Heart left ventricle (tissue), 13 donors: ENCODE results near the gene CAND2.

Source experiments
- CTCF ChIP-seq, 12 donors: fragments of 200-600 bp; sonication (generic) in 4 of 12; IDR thresholded peaks; one replicate each; pipeline versions ENCODE4 v1.5.0 to v1.8.0; 2018 to 2022; ENCODE audit warnings: antibody characterized with exemption in 12 of 12, mild to moderate bottlenecking in 5 of 12
- POLR2A ChIP-seq, 2 donors: fragments of 450-650 bp; IDR thresholded peaks; one replicate each; pipeline ENCODE4 v1.6.1; 2017; ENCODE audit warnings: antibody characterized with exemption in 2 of 2, mild to moderate bottlenecking in 2 of 2, moderate library complexity in 2 of 2
- donor health status: ischemic (EF 13 %, LVEDD 7.1; RV severe dilation, severe dysfunction).
- donor health status: DM: no; HTN: yes; CAD: no.
- donor health status: DM: no; HTN: no; CAD: no.
- donor health status: ischemic (EF 25% LVEDD 6.9; RV normal size, moderate dysfunction).
- donor health status: ischemic (EF 25% LVEDD 5.7; RV mildly dilated, moderate dysfunction).
- donor health status: ischemic (EF 35%, LVEDD 5.7; RV mildly dilated, moderate dysfunction).
- donor health status: nonischemic (EF 11% LVEDD 7.7; RV severe dilation, severe dysfunction).
- donor health status: DM: yes; HTN: yes; CAD: no.
- donor health status: PGD.
- donor health status: ischemic (EF 29% LVEDD 5.4; RV normal size, mild dysfunction).
- donor health status: nonischemic (EF 23%, LVEDD 6.1; RV moderate dilation, normal function).

DNA sequence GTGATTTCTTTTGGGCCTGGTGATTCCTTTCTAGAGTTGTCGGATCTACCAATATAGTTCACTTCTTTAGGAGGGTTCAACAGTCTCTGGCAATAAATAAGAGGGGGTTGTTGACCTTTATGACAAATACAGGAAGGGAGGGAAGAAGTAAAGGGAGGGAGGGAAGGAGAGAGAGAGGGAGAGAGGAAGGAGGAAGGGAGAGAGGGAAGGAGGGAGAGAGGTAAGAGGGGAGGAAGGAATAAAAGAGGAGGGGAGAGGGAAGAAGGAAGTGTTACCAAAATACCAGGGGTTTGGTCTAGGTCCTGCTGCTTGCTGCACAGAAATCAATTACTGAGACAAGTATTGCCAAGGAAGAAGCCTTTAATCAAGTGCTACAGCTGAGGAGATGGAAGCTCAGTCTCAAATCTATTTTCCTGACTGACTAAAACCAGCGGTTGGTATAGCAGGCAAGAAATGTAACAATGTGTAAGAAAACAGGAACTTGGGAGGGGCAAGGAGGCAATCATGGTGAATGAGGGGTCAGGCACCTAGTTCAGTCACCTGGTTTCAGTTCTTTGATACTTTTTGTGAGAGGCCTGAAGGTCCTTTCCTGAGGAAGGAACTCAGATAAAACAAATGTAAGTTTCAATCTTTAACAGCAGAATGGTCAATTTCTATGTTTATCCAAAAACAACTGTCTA is 23.3 kb upstream of the CAND2 start:
- no peak for TF ChIP-seq POLR2A (IDR thresholded peaks at IDR 0.05)
- TF ChIP-seq CTCF (IDR thresholded peaks at IDR 0.05) = no peak
